Measurements from ENCODE around the gene MED10. TPM values are rescaled to one million over a fixed set of nuclear protein-coding genes. Genes with fewer than 3 reads are reported as not detected.
A peak's percentile ranks its signal among the peaks of the same experiment; 100 is the strongest.

MED10 gene, protein sequence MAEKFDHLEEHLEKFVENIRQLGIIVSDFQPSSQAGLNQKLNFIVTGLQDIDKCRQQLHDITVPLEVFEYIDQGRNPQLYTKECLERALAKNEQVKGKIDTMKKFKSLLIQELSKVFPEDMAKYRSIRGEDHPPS
- 37.9 and 50.4 TPM in 2 replicates for polyA plus RNA-seq
- 25.0 and 25.3 TPM in 2 replicates for polyA minus RNA-seq

DNA sequence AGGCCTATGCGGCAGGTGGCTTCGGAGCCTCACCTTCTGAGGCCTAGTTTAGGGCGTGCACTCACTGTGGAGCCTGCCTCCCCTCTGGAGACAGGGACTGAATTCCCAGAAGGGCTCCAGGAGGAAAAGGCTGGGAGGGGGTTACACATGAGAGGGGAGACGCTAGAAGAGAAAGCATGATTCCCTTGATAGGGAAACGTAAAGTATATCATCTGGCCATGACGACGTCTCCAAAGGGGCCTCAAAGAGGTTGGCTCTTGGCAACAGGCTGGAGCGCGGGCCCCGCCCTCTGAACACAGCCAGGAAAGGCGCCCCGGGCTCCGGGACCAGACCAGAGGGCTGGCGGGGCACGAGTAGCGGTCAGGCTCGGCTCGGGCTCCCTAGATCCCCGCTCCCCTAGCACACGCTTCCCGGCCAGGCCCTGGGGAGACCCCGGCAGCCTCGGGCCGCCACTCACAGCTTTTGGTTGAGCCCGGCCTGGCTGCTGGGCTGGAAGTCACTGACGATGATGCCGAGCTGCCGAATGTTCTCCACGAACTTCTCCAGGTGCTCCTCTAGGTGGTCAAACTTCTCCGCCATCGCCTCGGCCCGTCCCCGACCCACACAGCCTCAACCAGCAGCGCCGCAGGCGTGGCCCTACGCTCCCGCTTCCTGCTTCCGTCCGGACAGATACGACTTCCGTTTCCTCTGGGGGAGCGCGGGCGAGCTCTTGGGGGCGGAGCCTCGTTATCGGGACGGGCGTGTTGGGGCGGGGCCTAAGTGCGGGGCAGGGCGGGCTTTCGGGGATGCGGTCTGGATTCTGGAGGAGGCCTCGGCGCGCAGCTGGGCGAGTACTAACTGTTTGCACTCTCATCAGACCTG, at the start of gene MED10:
MED10 (minus strand) TSS at position 643 of the 861 bp plus-strand sequence; CDS start at position 579, 64 bp downstream.
- Histone ChIP-seq H3K4me3 (ENCODE audit: low read length) (peak within 1 kb of the TSS; percentile 88), H3F3A (ENCODE audit: insufficient read depth, low read length, poor library complexity, severe bottlenecking) (no peaks in the 10 kb centered on the region), H3K9me2 (ENCODE audit: insufficient read depth, low read length) (no peaks in the 10 kb centered on the region), H4K20me1 (ENCODE audit: insufficient read depth) (no peaks in the 10 kb centered on the region), H3K9ac (ENCODE audit: low read length) (peak within 1 kb of the TSS; percentile 77), H3K27me3 (ENCODE audit: insufficient read depth, low read depth, low read length) (no peaks in the 10 kb centered on the region), H3K4me2 (ENCODE audit: low read length) (peak within 1 kb of the TSS; percentile 76), H3K9me3 (ENCODE audit: low read length) (no peaks in the 10 kb centered on the region), H3K79me2 (replicated peaks; ENCODE audit: insufficient read depth, low read length) (peaks cover 26% of the 10 kb centered on the region), H3K36me3 (ENCODE audit: insufficient read depth, low read length) (peaks cover 9% of the 10 kb centered on the region), H3K27ac (ENCODE audit: low read length) (peak within 1 kb of the TSS; percentile 31), H2AFZ (ENCODE audit: low read depth, low read length) (peak within 1 kb of the TSS; percentile 71)
- TF ChIP-seq RAD21 (conservative IDR thresholded peaks at IDR 0.05) = peak; percentile 50
- TF ChIP-seq MXI1 (conservative IDR thresholded peaks at IDR 0.05; ENCODE audit: poor library complexity, severe bottlenecking) = peak; percentile 93
- TF ChIP-seq SMC3 (conservative IDR thresholded peaks at IDR 0.05; ENCODE audit: poor library complexity) = peak; percentile 63
- TF ChIP-seq, protein P1, sequence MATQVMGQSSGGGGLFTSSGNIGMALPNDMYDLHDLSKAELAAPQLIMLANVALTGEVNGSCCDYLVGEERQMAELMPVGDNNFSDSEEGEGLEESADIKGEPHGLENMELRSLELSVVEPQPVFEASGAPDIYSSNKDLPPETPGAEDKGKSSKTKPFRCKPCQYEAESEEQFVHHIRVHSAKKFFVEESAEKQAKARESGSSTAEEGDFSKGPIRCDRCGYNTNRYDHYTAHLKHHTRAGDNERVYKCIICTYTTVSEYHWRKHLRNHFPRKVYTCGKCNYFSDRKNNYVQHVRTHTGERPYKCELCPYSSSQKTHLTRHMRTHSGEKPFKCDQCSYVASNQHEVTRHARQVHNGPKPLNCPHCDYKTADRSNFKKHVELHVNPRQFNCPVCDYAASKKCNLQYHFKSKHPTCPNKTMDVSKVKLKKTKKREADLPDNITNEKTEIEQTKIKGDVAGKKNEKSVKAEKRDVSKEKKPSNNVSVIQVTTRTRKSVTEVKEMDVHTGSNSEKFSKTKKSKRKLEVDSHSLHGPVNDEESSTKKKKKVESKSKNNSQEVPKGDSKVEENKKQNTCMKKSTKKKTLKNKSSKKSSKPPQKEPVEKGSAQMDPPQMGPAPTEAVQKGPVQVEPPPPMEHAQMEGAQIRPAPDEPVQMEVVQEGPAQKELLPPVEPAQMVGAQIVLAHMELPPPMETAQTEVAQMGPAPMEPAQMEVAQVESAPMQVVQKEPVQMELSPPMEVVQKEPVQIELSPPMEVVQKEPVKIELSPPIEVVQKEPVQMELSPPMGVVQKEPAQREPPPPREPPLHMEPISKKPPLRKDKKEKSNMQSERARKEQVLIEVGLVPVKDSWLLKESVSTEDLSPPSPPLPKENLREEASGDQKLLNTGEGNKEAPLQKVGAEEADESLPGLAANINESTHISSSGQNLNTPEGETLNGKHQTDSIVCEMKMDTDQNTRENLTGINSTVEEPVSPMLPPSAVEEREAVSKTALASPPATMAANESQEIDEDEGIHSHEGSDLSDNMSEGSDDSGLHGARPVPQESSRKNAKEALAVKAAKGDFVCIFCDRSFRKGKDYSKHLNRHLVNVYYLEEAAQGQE (IDR thresholded peaks at IDR 0.05; ENCODE audit: borderline replicate concordance) = no peak
- TF ChIP-seq POLR2AphosphoS5 (IDR thresholded peaks at IDR 0.05) = peak; percentile 78

- H3F3A ChIP-seq (ENCODE audit: insufficient read depth, low read length, poor library complexity, severe bottlenecking) = no peaks in the 10 kb centered on the region
- no peaks in the 10 kb centered on the region for H3K27me3 ChIP-seq (ENCODE audit: insufficient read depth, low read depth, low read length)
Observed at GRCh38 chr5:6427694-6428093, 49.3 kb upstream of the MED10 start.

More at GRCh38 chr5:6427694-6428093, 49.3 kb upstream of the MED10 start:
- Histone ChIP-seq H3K4me2 (ENCODE audit: low read length) (no peak overlapping the region), H3K36me3 (ENCODE audit: insufficient read depth, low read length) (no peaks in the 10 kb centered on the region), H3K9me2 (ENCODE audit: insufficient read depth, low read length) (no peaks in the 10 kb centered on the region), H3K4me3 (ENCODE audit: low read length) (no peak overlapping the region), H2AFZ (ENCODE audit: low read depth, low read length) (no peak overlapping the region), H3K79me2 (replicated peaks; ENCODE audit: insufficient read depth, low read length) (no peaks in the 10 kb centered on the region), H3K9me3 (ENCODE audit: low read length) (no peaks in the 10 kb centered on the region), H3K27ac (ENCODE audit: low read length) (no peak overlapping the region), H3K9ac (ENCODE audit: low read length) (no peak overlapping the region), H4K20me1 (ENCODE audit: insufficient read depth) (no peaks in the 10 kb centered on the region)
- no peak for TF ChIP-seq EZH2 (IDR thresholded peaks at IDR 0.05; ENCODE audit: borderline replicate concordance, insufficient read depth, low read length, poor library complexity, severe bottlenecking)
- TF ChIP-seq, protein P1 (IDR thresholded peaks at IDR 0.05; ENCODE audit: borderline replicate concordance) = no peak
- TF ChIP-seq POLR2AphosphoS5 (IDR thresholded peaks at IDR 0.05) = no peak
- TF ChIP-seq CTCF (IDR thresholded peaks at IDR 0.05; ENCODE audit: poor library complexity, severe bottlenecking) = no peak
- TF ChIP-seq EP300 (conservative IDR thresholded peaks at IDR 0.05; ENCODE audit: poor library complexity, severe bottlenecking) = no peak
- TF ChIP-seq MXI1 (conservative IDR thresholded peaks at IDR 0.05; ENCODE audit: poor library complexity, severe bottlenecking) = no peak
- no peak for TF ChIP-seq RAD21 (conservative IDR thresholded peaks at IDR 0.05)
- TF ChIP-seq SMC3 (conservative IDR thresholded peaks at IDR 0.05; ENCODE audit: poor library complexity) = no peak
